Measurements from ENCODE around the gene DDX3X.
"Not testable (repeated sequence)": the region's sequence is repeated elsewhere in the genome, so short reads cannot be mapped to it uniquely, and the experiment has no call there.

The DDX3X gene

DNA sequence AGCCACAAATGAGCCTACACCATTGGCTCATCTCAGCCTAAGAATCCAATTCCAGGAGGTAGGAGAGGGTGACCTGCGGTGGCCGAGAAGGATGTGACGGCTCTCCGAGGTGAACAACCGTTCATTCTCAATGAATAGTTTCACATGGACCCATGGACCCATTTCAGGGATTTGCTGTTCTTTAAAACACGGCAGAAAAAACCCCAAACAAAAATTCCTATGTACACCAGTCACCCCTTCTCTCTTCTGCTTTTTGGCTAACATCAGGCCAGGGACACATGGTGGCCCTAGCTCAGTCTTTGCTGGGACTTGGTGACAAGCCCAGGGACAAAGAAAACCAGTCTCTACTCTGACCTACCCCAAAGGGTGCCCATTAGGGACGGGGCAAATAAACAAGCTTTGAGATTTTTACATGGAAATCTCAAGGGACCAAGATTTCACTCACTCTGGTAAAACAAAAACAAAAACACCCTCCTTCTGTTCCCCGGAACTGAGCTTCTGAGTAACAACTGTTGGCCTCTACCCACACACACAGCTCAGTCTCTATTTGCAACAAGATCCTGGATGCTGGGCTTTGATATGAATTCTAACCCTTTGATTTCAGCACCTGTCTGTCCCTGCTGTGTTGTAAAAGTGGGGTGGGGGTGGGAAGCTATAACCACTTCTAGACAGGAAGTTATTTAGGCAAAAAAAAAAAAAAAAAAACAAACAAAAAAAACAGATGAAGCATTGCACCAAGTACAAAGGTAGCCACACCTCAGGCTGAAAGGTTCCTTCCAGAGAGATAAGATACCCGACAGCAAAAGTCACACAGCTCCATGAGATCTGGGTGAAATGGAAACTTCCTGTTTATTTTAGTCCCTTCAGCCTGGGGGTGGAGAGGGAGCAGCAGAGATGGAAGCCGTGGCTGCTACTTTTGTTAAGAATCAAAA is 49.0 kb downstream of the DDX3X start:
- H3K27me3 Mint-ChIP-seq, result no peaks in the 10 kb centered on the region
- H3K4me3 Mint-ChIP-seq, result no peak overlapping the region
- H3K9me3 Mint-ChIP-seq, result no peaks in the 10 kb centered on the region
- no peaks in the 10 kb centered on the region for H3K4me1 Mint-ChIP-seq
- no peaks in the 10 kb centered on the region for H3K36me3 Mint-ChIP-seq
- no peak for ATAC-seq
- H3K27ac Mint-ChIP-seq, result no peak overlapping the region

DNA sequence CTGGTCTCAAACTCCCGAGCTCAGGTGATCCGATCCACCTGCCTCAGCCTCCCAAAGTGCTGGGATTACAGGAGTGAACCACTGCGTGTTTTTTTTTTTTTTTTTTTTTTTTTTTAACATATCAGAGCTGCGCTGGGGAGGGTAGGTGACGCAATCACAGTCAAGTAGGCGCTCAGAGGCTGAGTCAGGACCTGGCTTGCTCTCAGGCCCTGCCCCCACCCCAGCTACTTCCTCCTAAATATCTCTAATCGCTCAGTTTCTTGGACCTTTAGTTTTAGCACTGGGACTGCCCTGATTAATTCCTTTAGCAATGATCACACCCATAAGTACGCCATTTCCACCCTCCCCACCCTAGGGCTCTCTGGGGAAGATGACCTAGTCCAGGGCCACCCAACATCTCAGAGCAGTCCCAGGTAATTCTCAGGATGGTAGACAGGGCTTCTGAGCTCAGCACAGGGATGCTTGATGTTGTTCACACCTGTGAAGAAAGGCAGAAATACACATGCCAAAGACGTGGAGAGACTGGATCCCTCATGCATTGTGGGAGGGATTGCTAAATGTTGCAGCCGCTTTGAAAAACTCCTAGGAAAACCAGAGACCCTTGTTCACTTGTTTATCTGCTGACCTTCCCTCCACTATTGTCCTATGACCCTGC is 50.2 kb downstream of the DDX3X start:
- no peak overlapping the region for H3K4me3 Mint-ChIP-seq
- ATAC-seq, result no peak
- H3K27me3 Mint-ChIP-seq, result no peaks in the 10 kb centered on the region
- no peaks in the 10 kb centered on the region for H3K36me3 Mint-ChIP-seq
- H3K4me1 Mint-ChIP-seq, result no peaks in the 10 kb centered on the region
- H3K9me3 Mint-ChIP-seq, result no peaks in the 10 kb centered on the region
- H3K27ac Mint-ChIP-seq, result no peak overlapping the region

DNA sequence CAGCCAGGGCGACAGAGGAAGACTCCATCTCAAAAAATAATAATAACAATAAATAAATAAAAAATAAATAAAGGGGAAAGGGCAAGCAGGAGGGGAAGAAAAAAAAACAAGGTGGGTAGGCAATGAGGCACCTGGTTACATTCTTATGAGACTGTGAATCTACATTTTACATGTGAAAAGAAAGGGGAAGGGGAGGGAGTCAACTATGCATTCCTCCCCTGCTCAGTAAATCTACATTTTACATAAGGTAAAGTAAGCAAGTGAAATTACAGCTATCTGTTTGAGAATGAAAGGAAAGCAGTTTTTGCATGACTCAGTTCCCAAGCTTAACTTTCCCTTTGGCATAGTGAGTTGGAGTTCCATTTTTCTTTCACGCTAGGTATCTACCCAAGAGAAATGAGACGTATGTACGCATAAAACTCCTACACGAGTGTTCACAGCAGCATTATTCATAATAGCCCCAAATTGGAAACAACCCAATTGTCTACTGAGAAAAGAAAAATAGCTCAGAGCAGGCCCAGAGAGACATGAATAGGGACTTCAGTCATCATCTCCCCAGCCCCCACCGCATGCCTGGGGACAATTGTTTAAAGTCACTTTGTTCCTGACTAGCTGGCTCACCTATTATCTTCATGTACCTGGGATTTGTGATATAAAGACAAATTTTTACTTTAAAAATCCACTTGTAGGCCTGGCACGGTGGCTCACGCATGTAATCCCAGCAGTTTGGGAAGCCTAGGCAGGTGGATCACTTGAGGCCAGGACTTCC is 52.4 kb downstream of the DDX3X start:
- ATAC-seq, result no peak
- no peak overlapping the region for H3K27ac Mint-ChIP-seq
- no peaks in the 10 kb centered on the region for H3K4me1 Mint-ChIP-seq
- H3K4me3 Mint-ChIP-seq, result no peak overlapping the region
- H3K36me3 Mint-ChIP-seq, result no peaks in the 10 kb centered on the region
- H3K9me3 Mint-ChIP-seq, result no peaks in the 10 kb centered on the region
- no peaks in the 10 kb centered on the region for H3K27me3 Mint-ChIP-seq

DNA sequence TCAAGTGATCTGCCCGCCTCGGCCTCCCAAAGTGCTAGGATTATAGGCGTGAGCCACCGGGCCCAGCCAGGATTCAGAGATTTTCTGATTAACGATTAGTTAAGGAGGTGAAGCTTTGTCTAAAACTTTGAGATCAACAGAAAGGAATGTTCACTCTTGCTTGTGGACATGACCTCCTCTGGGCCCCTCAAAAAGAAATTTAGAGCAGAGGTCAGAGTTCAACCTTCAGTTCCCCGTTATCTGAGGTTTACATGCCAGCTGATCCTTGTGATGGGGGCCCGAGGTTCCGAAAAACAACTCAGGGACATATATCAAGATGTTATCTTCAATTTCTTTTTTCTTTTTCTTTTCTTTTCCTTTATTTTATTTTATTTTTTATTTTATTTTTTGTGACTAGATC is 54.6 kb downstream of the DDX3X start:
- Mint-ChIP-seq H3K9me3 (no peaks in the 10 kb centered on the region), H3K36me3 (no peaks in the 10 kb centered on the region), H3K4me3 (no peak overlapping the region), H3K27ac (no peak overlapping the region), H3K27me3 (no peaks in the 10 kb centered on the region), H3K4me1 (no peaks in the 10 kb centered on the region)
- ATAC-seq, result no peak

DNA sequence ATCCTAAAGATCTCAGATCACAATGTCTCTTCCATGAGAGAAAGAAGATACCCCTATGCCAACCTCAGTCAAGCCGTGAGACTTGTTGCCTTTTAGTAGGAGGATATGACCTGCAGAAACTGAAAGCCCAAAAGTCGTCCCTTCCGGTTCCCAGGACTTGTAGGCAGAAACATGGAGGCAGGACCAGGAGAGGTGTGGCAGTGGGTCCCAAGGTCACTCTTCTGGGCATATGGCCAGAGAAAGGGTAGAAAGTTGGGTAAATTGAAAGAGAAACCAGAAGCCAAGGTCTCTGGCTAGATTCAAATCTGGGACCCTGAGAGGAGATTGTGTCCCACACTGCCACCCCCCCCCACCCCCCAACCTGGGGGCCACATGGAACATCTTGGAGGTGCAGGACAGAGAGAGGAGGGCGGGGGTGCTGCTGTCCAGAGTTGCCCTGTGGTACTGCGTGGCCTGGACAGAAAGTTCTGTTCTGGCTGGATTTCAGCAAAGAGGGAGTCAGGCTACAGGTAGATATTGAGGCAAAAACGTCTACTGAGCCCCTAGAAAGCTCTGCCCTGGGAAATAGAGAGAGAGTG is 55.4 kb downstream of the DDX3X start:
- H3K4me1 Mint-ChIP-seq, result no peaks in the 10 kb centered on the region
- no peak overlapping the region for H3K4me3 Mint-ChIP-seq
- no peaks in the 10 kb centered on the region for H3K36me3 Mint-ChIP-seq
- H3K27ac Mint-ChIP-seq, result no peak overlapping the region
- H3K9me3 Mint-ChIP-seq, result no peaks in the 10 kb centered on the region
- H3K27me3 Mint-ChIP-seq, result no peaks in the 10 kb centered on the region
- ATAC-seq, result no peak

DNA sequence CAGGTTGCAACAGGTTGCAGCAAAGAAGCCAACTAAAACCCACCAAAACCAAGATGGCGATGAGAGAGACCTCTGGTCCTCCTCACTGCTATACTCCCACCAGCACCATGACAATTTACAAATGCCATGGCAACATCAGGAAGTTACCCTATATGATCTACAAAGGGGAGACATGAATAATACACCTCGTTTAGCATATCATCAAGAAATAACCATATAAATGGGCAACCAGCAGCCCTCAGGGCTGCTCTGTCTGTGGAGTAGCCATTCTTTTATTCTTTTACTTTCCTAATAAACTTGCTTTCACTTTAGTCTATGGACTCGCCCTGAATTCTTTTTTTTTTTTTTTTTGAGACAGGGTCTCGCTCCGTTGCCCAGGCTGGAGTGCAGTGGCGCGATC is 56.6 kb downstream of the DDX3X start:
- not testable (repeated sequence) for H3K36me3 Mint-ChIP-seq, H3K27me3 Mint-ChIP-seq, H3K4me1 Mint-ChIP-seq, H3K9me3 Mint-ChIP-seq, H3K4me3 Mint-ChIP-seq, ATAC-seq, H3K27ac Mint-ChIP-seq

DNA sequence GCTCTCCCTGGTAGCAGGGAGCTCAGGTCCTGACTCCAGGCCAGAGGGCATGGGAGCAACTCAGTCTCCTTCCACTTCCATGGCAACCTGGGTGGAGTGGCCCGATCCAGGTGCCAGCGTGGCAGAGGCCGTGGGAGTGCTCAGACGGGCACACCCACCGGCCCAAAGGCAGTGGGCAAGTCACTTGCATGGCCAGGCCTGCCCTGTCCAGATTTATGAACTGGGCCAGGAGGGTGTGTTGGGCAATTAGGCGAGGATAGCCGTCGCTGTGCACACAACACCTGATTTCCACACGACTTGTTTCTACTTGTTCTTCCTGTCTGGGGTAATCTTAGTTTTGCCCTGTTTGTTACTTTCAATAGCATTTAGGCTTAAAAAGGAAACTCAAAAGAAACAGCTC is 57.6 kb downstream of the DDX3X start:
- no peaks in the 10 kb centered on the region for H3K9me3 Mint-ChIP-seq
- no peaks in the 10 kb centered on the region for H3K27me3 Mint-ChIP-seq
- no peak for ATAC-seq
- no peak overlapping the region for H3K4me3 Mint-ChIP-seq
- H3K36me3 Mint-ChIP-seq, result no peaks in the 10 kb centered on the region
- H3K4me1 Mint-ChIP-seq, result no peaks in the 10 kb centered on the region
- H3K27ac Mint-ChIP-seq, result no peak overlapping the region

DNA sequence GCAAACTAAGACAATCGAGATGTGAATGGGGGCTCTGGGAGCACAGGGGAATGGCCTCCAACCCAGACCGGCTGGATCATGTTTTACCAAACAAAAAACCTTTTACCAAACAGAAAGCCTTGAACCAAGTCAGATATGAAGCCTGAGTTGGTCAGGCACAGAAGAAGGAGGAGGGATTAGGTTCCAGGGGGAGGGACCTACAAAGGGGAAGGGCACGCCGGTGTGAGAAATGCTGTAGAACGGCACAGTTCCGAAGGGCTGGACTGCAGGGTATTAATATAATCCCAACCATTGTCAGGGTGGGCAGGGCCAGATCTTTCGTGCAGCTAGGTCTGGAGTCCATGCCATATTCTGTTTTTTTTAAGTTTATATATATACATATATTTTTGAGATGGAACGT is 60.3 kb downstream of the DDX3X start:
- Mint-ChIP-seq H3K4me1 (no peaks in the 10 kb centered on the region), H3K4me3 (no peak overlapping the region), H3K9me3 (no peaks in the 10 kb centered on the region), H3K36me3 (no peaks in the 10 kb centered on the region), H3K27ac (no peak overlapping the region), H3K27me3 (no peaks in the 10 kb centered on the region)
- ATAC-seq, result no peak

DNA sequence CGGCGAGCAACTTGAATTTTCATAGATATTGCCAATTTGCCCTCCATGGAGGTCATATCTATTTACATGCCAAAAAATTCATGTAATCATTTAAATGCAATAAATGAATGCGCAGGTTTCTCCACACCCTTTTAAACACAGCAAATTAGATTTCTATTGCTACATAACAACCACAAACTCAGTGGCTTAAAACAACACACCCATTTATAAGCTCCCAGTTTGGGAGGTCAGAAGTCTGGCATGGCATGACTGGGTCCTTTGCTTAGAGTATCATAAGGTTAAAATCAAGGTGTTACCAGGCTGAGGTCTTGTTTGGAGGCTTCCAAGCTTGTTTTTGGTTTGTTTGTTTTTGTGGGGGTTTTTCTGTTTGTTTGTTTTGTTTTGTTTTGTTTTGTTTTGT is 63.3 kb downstream of the DDX3X start:
- Mint-ChIP-seq H3K36me3 (no peaks in the 10 kb centered on the region), H3K27ac (no peak overlapping the region), H3K4me1 (no peaks in the 10 kb centered on the region), H3K9me3 (no peaks in the 10 kb centered on the region), H3K27me3 (no peaks in the 10 kb centered on the region), H3K4me3 (no peak overlapping the region)
- no peak for ATAC-seq

DNA sequence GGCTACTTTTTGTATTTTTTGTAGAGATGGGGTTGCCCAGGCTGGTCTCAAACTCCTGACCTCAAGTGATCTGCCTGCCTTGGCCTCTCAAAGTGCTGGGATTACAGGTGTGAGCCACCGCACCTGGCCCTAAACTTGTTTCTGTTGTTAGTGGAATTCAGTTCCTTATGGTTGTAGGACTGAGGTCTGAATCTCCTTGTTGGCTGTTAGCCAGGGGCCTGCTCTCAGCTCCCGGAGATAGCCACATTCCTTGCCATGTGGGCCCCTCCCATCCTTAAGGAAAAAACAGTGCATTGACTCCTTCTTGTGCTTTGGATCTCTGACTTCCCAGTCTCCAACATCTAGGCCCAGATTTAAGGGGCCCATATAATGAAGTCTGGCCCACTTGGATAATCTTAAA is 63.8 kb downstream of the DDX3X start:
- no peaks in the 10 kb centered on the region for H3K4me1 Mint-ChIP-seq
- no peak overlapping the region for H3K4me3 Mint-ChIP-seq
- no peak for ATAC-seq
- H3K9me3 Mint-ChIP-seq, result no peaks in the 10 kb centered on the region
- H3K27me3 Mint-ChIP-seq, result no peaks in the 10 kb centered on the region
- no peak overlapping the region for H3K27ac Mint-ChIP-seq
- no peaks in the 10 kb centered on the region for H3K36me3 Mint-ChIP-seq

DNA sequence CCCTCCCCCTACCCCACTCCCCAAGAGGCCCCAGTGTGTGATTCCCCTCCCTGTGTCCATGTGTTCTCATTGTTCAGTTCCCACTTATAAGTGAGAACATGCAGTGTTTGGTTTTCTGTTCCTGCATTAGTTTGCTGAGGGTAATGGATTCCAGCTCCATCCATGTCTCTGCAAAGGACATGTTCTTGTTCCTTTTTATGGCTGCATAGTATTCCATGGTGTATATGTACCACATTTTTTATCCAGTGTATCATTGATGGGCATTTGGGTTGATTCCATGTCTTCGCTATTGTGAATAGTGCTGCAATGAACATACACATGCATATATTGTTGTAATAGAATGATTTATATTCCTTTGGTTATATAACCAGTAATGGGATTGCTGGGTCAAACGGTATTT is 68.6 kb downstream of the DDX3X start:
- not testable (repeated sequence) for ATAC-seq, H3K27me3 Mint-ChIP-seq, H3K4me3 Mint-ChIP-seq, H3K36me3 Mint-ChIP-seq, H3K4me1 Mint-ChIP-seq, H3K9me3 Mint-ChIP-seq, H3K27ac Mint-ChIP-seq

DNA sequence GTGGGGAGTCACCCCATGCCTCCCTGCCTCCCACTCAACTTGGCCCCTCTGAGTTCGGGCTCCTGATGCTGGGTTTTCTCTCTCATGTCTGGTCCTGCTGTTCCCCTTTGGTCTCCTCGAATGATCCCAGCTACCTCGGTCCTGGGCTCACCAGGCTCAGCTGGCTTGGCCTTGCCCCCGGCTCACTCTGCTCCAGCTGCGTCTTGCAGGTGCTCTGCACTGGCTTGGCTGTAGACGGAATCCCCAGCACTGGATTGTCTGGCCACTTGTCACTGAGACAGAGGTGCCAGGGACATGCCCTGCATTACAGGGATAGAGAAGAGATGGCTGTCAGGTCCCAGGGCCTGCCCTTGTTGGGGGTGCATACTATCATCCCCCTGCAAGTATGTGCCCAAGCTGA is 71.6 kb downstream of the DDX3X start:
- no peak for ATAC-seq
- Mint-ChIP-seq H3K27ac (no peak overlapping the region), H3K4me3 (no peak overlapping the region), H3K36me3 (no peaks in the 10 kb centered on the region), H3K9me3 (no peaks in the 10 kb centered on the region), H3K4me1 (no peaks in the 10 kb centered on the region), H3K27me3 (no peaks in the 10 kb centered on the region)

DNA sequence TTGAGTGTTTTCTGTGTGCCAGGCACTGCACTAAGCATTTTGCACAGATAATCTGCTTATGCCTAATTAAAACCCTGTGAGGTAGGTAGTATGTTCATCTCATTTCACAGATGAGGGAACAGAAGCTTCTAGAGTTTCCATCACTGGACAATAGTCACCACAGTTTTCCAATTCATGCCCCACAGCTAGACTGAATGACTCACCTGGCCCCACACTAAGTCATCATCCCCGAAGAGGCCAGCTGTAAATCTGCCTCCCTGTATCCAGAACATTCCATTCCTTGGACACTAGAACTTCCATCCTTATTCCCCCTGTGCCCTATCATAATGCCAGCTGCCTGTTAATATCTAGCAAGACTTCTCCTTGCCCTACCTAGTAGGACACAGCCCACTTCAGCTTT is 72.2 kb downstream of the DDX3X start:
- H3K4me1 Mint-ChIP-seq, result no peaks in the 10 kb centered on the region
- no peak overlapping the region for H3K4me3 Mint-ChIP-seq
- no peaks in the 10 kb centered on the region for H3K36me3 Mint-ChIP-seq
- no peaks in the 10 kb centered on the region for H3K27me3 Mint-ChIP-seq
- no peak overlapping the region for H3K27ac Mint-ChIP-seq
- no peak for ATAC-seq
- no peaks in the 10 kb centered on the region for H3K9me3 Mint-ChIP-seq

DNA sequence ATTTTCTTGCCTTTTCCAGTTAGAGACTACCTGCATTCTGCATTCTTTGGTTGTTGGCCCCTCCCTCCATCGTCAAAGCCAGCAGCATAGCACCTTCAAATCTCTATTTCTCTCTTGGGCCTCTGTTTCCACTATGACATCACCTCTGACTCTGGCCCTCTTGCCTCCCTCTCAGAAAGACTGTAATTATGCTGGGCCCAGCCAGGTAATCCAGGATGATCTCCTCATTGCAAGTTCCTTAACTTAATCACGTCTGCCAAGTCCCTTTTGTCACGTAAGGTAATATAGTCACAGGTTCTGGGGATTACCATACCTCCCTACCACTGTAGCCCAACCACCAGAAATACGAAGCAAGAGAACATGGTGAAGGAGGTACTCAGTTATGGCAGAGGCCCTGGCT is 73.9 kb downstream of the DDX3X start:
- Mint-ChIP-seq H3K9me3 (no peaks in the 10 kb centered on the region), H3K4me1 (no peaks in the 10 kb centered on the region), H3K27me3 (no peaks in the 10 kb centered on the region), H3K4me3 (no peak overlapping the region), H3K36me3 (no peaks in the 10 kb centered on the region), H3K27ac (no peak overlapping the region)
- ATAC-seq, result no peak

DNA sequence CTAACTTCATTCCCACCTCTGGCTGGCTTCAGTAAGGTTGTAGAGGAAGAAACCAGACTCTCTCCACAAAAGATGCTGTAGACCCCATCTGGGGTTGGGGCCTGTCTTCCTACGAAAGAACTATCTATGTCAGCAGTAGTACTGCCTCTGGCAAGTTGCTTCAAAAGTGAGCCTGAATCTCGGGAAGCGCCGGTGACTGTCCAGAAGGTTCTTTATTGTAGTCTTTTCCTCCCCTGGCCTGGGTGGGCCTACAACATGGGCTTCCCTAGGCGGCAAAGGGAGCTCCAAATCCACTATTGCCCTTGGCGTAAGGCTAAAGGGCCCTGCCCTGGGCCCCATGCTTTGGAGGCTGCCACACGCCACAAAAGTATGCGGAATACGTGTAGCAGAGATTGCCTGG is 74.6 kb downstream of the DDX3X start:
- H3K27me3 Mint-ChIP-seq, result no peaks in the 10 kb centered on the region
- no peak for ATAC-seq
- H3K4me3 Mint-ChIP-seq, result no peak overlapping the region
- no peaks in the 10 kb centered on the region for H3K9me3 Mint-ChIP-seq
- H3K36me3 Mint-ChIP-seq, result no peaks in the 10 kb centered on the region
- H3K27ac Mint-ChIP-seq, result no peak overlapping the region
- H3K4me1 Mint-ChIP-seq, result no peaks in the 10 kb centered on the region

All from stimulated activated memory B cell treated with anti-CD40 and anti-IgM and Interleukin-4, amounts not matched to agents 10 μg/mL and 1 μg/mL and 100 μg/mL, for 72 hours (primary cell).